Adipose tissue (tissue), 3 donors: ENCODE data around the gene FOXO3. TPM values are rescaled to one million over a fixed set of nuclear protein-coding genes. Genes with fewer than 3 reads are reported as not detected.

ENCODE experiments used
- H3K27ac ChIP-seq: one replicate; pipeline ENCODE4 v1.5.1; 2013; ENCODE audit warnings: low read depth, low read length
- WGBS, 3 donors: extraction: QIAGEN DNeasy Blood & Tissue Kit; methylation state at CpG; one replicate each; pipeline ENCODE4 v1.1.7; 2013; 5-methylcytosine and 5-hydroxymethylcytosine counted together
- polyA plus RNA-seq, 3 donors: library from polyadenylated mRNA; stranded (reverse); fragments of 200-250 nt; gene quantifications; one replicate each; pipeline ENCODE4 v1.2.3, GENCODE V29; 2013
- donor health status: healthy with polysubstance abuse.
- donor health status: Bipolar disorder and iron deficiency.
- donor health status: healthy.

FOXO3 gene
- polyA plus RNA-seq, 3 donors, result 23.2 to 30.3 (median 27.3) TPM

DNA sequence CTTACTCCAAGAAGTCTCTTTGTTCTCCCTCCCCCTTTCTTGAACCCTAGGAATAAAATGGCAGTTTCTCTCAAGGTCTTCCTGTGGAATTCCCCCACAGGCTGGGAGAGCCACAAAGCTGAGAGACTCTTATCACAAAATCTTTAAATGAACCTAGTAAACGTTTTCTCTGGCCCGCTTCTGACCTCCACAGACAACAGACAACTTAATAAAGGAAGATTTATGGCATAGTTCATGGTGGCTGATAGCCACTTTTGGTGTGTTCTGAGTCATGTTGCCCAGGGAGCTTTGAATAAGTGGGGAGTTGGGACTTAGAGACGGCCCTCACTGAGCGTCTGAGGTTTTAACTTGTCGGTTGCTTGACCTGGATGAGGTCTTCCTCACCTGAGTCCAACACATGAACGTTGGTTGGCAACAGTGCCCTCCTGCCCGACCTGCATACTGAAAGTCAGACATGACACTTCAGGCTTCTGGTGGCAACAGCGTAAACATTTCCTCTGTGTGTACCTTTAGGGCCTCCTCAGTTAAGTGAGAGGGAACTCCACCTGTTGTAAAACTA lies 124.1 kb downstream of the FOXO3 start:
- WGBS, 3 donors, result 52 to 67% (median 62%) methylated on average over 8 of the region's 8 CpGs
- no peak overlapping the region for H3K27ac ChIP-seq

DNA sequence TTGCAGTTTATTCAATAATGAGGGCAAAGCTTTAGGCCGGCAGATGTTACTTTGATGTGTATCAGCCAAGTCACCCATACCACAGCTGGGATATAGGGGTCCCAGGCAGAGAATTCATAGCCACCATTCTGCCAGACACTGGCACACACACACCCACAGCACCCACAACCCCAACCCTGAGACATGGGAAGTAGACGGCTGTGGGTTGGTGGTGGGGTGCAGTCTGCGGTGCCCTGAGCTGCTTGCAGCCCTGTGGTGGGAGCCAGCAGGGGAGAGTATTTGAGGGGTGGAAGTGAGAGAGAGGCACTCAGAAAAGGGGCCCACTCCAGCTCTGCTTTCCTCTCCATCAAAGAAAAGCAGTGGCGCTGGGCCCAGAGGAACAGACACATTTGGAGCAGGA lies 125.3 kb downstream of the FOXO3 start:
- 78 to 87% (median 81%) methylated on average over 4 of the region's 4 CpGs for WGBS, 3 donors
- H3K27ac ChIP-seq, result no peak overlapping the region

DNA sequence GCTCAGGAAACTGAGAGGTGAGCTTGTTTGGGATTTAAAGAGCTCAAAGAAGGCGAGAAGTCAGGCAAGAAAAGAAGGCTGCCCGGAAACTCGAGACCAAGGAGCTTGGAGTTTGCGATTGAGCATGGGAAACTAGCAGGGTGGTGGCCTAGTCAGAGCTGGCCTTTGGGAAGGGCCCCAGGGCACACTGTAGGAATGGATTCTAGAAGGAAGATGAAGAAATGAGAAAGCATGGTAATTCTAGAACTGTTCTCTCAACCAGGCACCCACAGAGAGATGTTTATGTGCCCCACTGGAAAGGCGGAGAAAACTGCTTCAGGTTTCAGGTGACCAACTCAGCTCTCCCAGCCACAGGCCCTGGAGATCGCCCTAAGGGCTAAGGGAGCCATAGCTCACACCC lies 126.2 kb downstream of the FOXO3 start:
- H3K27ac ChIP-seq, result no peak overlapping the region
- 87 to 97% (median 93%) methylated on average over 6 of the region's 6 CpGs for WGBS, 3 donors

DNA sequence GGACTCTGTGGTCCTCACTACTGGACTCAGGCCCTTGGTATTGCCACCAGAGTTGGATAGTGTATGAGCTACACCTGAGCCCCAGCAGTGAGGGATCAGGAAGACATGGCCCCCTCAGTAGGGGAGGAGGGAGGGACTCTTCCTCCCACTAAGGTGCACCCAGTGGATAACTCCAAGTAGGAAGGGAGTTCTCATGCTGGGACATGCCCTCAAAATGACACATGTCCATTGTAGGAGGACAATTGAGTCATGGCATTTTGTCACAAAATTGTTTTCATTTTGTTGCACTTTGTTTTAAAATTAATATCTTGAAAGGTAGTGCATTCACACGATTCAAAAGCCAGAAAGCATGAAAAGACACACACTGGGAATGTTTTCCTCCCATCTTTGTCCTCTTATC lies 127.2 kb downstream of the FOXO3 start:
- no peak overlapping the region for H3K27ac ChIP-seq
- WGBS, 3 donors, result 83 to 90% (median 85%) methylated on average over 1 of the region's 1 CpG

DNA sequence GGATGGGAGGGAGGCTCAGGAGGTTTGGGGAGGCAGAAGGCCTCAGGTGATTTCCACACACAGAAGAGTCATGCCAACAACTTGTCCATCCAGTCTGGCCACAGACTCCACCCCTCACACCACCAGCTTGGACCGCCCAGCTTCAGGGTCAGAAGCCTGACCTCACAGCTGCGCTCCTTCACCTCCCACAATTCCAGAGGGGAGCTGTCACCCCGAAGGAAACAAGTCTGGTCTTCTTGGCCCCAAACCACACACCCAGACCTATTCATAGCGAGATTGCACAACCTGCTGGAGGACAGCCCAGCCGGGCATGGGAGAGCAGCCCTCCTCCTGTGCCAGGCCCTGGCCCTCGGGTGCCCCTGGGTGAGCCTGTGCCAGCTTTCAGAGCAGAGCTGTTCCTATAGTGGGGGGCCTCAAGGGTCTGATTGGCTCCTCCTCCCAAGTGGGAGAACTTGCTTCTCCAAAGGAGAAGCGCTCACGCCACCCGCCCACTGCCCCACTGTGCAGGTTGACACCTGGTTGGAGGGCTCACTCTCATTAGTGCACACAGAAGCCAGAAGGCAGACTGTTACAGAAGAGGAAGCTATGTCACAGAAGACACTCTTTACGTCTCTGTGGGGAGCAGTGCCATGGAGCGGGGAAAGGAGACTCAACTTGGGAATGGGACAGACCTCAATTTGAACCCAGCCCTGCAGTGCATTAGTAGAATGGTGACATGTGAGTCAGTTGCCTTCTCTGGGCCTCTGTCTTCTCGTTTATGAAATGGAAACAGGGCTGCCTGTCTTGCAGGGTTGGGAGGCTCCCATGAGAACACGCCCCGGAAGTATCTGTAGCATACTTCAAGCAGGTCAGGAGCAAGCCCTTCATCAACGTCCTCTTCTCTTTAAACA lies 128.8 kb downstream of the FOXO3 start:
- no peak overlapping the region for H3K27ac ChIP-seq
- 37 to 52% (median 50%) methylated on average over 15 of the region's 15 CpGs for WGBS, 3 donors

DNA sequence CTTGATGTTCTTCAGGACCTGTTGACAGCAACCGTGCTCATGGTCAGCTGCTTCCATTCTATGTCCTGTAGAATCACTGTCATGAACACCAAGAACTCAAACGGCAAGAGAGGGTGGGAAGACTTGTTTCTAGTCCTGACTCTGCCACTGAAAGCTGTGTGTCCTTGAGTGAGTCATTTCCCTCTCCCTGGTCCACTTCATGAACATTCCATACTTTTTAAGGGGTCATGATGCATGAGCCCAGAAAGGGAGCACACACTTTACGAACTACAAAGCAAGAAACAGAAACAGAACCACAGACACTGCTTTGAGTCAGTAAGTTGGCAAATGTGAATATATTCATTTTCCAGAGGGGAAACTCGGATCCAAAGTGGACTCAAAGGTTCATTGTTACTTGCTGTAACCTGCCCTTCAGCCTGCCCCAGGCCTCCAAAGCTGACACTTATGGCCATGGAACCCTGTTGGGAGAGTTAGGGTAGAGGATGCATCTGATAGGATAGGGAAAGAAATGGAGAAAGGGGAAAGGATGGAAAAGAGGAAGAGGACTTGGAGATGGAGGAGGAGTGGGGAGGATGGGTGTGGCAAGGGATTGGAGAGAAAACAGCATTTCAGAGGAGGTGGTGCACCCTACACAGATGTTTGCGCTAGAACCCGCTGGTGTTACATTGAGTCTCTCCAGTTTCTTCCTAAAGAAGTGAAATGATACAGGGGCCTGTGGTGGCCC lies 129.8 kb downstream of the FOXO3 start:
- 85 to 90% (median 89%) methylated on average over 6 of the region's 6 CpGs for WGBS, 3 donors

DNA sequence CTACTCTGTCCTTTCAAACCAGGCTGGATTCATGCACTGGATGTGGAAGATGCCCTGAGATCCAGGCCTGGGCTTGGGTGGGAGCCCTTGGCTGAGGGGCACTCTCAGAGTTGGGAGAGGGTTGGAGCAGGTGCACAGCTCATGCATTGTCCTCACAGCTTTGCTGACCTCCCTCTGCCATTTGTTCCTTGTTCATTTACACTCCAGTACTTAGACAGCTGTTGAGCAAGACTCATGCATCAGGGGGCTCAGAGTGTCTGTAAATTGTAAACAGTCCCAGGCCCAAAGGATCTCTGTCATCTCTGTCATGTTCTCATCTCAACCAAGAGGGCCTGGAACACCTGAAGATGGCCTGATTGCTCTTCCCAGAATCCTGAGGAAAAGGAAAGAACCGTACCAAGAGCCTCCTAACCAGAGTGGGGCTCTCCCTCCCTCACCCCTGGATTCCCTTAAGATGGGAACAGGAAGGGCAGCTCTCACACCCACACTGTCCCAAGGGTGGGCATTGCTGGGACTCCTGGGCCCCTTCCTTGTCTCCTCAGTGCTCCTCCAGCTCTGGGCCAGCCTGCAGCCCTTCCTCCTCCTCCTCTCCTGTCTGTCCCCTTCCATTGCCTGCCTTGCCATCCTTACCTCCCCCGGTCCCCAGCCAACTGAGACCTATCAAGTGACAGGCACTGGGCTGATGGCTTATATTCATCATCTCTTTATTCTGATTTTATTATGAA lies 132.9 kb downstream of the FOXO3 start:
- H3K27ac ChIP-seq, result no peak overlapping the region
- 89 to 100% (median 98%) methylated on average over 2 of the region's 2 CpGs for WGBS, 3 donors

More for the DNA sequence above, 129.8 kb downstream of the FOXO3 start:
- H3K27ac ChIP-seq, result no peak overlapping the region

DNA sequence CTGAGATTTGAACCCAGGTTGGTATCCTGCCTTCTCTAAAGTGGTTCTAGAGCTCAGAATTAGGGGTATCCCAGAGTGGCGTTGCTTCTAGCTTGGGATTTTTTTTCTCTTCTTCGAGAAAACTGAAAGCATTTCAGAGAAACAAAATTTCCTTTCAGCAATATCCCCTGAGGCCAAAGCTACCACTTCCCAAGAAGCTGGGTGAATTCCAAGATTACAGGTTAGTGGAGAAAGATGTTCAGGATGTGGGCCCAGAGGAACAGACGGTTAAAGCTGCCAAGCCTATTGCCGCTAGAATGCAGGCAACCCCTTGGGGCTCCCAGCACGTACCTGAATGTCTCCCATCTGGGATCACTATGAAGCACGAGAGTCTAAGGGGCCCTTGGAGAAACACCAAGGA lies 134.1 kb downstream of the FOXO3 start:
- no peak overlapping the region for H3K27ac ChIP-seq
- 65 to 86% (median 66%) methylated on average over 6 of the region's 6 CpGs for WGBS, 3 donors

DNA sequence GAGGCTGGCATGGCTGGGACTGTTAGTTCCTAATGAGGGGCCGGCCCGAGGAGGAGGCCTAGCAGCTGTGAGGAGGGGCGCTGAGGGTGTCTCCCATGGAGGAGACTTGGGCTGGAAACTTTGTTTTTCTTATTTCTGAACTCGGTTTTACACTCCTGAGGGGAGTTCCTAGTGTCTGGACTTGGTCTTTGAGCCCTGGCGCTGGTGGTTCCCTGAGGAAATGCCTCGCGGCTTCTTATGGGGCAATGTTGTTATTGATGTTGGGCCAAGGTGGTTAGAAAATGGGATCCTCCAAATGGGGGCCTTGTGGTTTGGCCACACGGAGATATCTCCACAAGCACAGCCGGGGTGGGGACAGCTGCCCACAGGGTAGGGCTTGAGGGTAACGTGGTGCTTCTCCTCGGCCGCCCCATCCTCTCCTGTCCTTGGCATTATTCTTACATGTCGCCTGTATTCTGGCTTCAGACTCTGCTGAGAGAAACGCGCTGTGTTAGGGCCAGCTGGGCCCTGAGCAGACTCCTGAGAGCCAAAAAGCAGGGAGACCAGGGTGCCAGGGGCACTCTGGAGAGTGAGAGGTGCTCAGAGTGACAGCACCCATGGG lies 136.9 kb downstream of the FOXO3 start:
- no peak overlapping the region for H3K27ac ChIP-seq
- WGBS, 3 donors, result 55 to 89% (median 70%) methylated on average over 15 of the region's 15 CpGs

DNA sequence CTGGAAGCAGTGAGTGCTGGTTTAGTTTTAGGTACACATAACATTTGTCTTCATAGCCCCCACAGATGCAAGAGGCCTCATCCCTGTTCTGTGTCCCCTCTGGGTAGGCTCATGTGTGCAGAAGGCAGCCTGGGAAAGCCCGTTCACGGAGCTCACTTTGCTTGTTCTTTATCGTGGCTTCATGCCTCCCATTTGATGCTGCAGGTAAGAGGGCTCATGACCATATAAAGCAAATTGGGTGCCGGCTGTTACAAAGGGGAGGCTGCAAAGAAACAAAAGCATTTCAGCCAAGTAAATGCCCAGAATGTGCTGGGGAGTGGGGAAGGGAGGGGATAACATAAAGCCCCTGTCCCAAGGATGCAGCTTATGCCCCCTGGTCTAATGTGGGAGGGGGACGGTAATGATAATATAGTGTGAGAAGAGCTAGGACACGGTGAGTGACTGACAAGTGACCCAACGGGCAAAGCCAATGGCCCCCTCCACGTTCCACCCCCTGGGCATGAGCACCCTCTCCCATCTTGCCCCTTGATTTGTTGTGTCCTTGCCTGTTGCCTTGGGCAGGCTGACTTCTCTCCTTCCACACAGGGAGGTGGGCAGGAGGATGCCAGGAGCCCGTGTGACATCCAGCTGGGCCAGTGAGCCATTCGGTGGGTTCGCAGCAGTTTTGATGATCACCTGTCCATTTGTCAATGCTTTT lies 138.0 kb downstream of the FOXO3 start:
- 92 to 94% (median 92%) methylated on average over 10 to 11 of the region's 11 CpGs for WGBS, 3 donors
- H3K27ac ChIP-seq, result no peak overlapping the region

DNA sequence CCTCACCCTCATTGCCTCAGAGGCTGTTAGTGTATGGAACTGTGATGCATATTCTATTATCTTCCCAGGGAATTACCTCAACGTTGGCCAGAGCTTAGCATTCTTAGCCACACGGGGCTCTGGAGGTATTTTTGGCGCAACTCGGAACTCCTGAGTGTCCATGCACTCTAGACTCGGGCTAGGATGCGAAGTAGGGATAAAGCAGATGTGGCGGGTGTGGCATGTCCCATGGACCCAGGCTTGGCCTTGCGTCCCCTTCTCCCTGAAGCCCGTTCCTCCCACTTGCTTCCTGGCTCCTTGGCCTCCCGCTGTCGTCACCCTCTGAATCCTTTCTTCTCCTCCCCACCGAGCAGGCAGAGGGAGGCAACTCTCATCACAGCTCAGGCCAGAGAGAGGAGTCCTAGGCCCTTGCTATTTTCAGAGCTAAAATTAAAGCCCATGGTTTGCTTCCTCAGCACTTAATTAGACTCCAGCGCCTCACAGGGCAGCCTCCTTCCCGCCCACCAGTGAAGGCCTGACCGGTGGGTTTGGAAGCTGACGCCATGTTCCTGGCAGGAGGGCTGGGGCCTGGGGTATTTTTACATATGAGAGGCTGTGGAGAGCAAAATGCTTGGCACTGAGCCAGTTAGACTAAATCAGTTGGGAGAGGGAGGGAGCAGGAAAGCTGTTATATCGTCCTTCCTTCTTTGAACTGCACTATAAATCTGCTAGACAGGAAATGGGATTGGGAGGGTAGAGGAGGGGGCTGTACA lies 138.7 kb downstream of the FOXO3 start:
- 56 to 76% (median 60%) methylated on average over 17 of the region's 17 CpGs for WGBS, 3 donors
- no peak overlapping the region for H3K27ac ChIP-seq

DNA sequence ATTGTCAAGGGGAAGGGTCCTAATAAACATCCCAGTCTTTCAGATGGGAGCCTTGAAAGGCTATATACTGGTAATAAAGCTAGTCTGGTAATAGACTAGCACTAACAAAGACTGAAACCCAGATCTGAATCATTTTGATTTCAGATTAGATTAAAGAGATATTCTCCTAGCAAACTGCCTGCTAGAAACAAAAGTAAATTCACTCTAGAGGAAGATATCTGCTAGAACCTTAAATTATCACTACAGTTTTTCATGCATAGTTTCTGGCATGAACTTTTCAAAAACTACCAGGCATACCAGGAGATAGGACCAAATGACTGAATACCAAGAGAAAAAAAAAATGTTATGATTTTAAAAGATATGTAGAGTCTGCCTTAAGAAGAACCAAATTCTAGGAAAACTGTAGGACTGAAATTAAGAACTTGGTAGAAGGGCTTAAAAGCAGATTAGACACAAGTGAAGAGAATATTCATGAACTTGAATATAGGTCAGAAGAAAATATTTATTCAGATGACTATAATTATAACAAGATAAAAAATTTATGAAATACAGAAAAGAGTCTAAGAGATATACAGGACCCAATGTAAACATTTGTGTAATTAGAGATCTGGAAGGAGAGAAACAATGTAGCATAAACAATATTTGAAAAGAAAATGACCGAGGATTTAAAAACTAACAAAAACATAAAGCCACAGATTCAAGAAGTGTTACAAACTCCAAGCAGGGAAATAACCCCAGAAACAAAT lies 141.6 kb downstream of the FOXO3 start:
- WGBS, 3 donors, result 95 to 100% (median 97%) methylated on average over 1 of the region's 1 CpG

DNA sequence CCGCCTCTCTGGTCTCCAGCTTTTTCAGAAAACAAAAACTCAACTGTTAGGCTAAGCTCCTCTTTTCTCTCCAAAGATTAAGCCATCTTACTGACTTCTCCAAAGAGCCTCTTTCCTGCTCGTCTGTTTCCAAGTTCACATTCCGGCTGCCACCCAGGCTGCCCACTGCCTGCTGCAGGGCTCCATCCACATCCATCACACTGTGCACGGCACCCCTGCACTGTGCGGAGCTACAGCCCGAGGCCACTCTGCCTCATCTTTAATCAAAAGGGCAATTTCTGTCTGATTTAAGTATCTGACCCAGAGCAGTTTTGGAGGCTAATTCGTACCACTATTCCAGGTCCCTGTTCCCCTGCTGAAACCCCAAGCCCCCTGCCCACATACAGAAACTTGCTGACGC lies 145.9 kb downstream of the FOXO3 start:
- H3K27ac ChIP-seq, result no peak overlapping the region
- 94 to 96% (median 96%) methylated on average over 8 of the region's 8 CpGs for WGBS, 3 donors

More for the DNA sequence above, 141.6 kb downstream of the FOXO3 start:
- H3K27ac ChIP-seq, result no peak overlapping the region

DNA sequence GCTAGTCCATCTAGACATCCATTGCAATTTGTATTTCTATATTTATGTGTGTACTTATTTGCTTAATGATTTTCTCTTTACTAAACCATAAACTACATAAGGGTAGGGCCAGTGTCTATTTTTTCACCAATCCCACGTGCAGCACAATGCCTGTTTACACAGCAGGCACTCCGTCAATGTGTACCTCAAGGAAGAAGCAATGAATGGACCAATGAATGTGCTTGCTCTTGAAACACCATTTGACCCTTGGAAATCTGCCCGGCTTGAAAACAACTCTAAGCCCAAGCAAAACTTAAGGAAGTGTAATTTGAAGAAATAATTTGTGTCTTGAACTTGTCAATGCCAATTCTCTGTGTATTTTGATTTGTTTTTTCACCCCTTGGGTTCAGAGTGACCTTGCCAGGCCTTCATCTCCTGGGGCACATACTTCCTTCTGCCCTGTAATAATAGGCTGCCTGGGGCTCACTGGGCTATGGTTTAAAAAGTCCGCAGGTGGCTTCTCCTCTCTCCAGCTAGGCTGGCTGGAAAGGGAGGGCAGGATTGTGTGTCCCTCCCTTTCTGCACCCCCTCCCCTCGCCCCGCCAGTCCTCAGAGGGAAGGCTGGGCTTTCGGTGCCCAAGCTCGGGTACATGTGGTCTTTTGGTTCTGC lies 146.7 kb downstream of the FOXO3 start:
- 65 to 84% (median 82%) methylated on average over 8 of the region's 8 CpGs for WGBS, 3 donors
- no peak overlapping the region for H3K27ac ChIP-seq

DNA sequence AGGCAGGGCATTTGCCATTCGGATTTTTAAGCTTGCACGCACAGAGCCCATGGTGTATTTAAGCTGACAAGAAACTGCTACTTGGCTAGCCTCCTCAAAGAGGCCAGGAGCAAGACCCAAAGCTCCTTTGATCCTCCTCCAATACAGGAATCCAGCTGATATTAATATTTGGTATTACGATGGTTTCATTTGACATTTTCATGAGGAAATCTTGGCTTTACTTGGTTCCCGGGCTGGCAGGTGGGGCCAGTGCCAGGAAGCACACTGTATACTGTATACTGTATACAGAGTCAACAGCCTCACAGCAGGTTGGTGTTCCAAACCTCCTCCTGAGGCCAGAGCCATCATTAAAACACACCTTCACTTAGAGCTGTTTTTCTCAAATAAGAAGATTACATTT lies 149.3 kb downstream of the FOXO3 start:
- H3K27ac ChIP-seq, result no peak overlapping the region
- 54 to 77% (median 73%) methylated on average over 4 of the region's 4 CpGs for WGBS, 3 donors

DNA sequence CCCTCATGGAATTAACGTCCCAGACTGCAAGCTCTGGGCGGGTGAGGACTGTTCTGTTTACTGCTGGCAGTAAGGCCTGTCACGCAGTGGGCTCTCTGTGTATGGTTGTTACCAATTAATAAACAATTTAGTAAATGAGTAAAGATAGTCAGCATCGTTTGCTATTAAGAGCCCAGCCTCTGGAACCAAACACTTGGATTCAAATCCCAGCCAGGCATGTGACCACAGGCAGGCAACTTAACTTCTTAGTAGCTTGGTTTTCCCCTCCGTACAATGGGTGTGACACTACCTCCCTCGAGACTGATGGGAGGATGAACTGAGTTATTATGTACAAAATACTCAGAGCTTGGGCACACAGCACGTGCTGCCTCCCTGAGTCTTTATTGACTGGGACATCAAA lies 149.8 kb downstream of the FOXO3 start:
- H3K27ac ChIP-seq, result no peak overlapping the region
- 75 to 82% (median 76%) methylated on average over 7 of the region's 7 CpGs for WGBS, 3 donors
